Endothelial cell of umbilical vein (primary cell): Measurements from ENCODE around the gene AMMECR1. TPM values are rescaled to one million over a fixed set of nuclear protein-coding genes. Genes with fewer than 3 reads are reported as not detected.
A peak's percentile ranks its signal among the peaks of the same experiment; 100 is the strongest.

ENCODE experiments used
- BruUV-seq: library from RNA; stranded (reverse); fragments of 400-500 nt; replicated peaks from 2 replicates; lab custom pipeline; 2021; lab: Mats Ljungman, UMichigan
- CTCF ChIA-PET: fragments of 300-600, 350-600 bp; sonication (Branson Sonifier 250); formaldehyde crosslinking; loops from one replicate; lab custom pipeline; 2021; ENCODE audit warnings: antibody characterized with exemption, inconsistent platforms; lab: Charles Lee
- POLR2A ChIA-PET: fragments of 300-600, 350-600 bp; sonication (Branson Sonifier 250); formaldehyde crosslinking; loops from one replicate; lab custom pipeline; 2021; ENCODE audit warnings: antibody characterized with exemption, inconsistent platforms; lab: Charles Lee
- DNase-seq: peaks from one replicate; pipeline ENCODE4 v3.0.0-alpha.2; 2011; ENCODE audit warnings: low read depth, low spot score
- FAIRE-seq: peaks from 2 replicates; lab custom pipeline; 2011; peaks lifted over from hg19 to GRCh38; lab: Jason Lieb, UNC
- H2AFZ ChIP-seq: 2 replicates; pipeline ENCODE4 v1.6.0; 2012; ENCODE audit warnings: low read depth, low read length, control low read depth, inconsistent platforms
- H3K27ac ChIP-seq: 2 replicates; pipeline ENCODE4 v1.5.1; 2011; ENCODE audit warnings: low read depth, mild to moderate bottlenecking, control low read depth, low read length, moderate library complexity; ENCODE audit not compliant: insufficient read depth
- H3K27me3 ChIP-seq, 2 experiments: 2 replicates each; pipeline versions ENCODE4 v1.6.0 to v1.6.1; 2011; ENCODE audit warnings: low read length in 2 of 2, mixed read lengths in 1 of 2; ENCODE audit not compliant: control insufficient read depth in 2 of 2, insufficient read depth in 2 of 2
- H3K36me3 ChIP-seq, 2 experiments: 2 replicates in 1 of 2; 3 replicates in 1 of 2; pipeline ENCODE4 v1.5.1; 2011; ENCODE audit warnings: low read length in 2 of 2, mild to moderate bottlenecking in 1 of 2, moderate library complexity in 1 of 2; ENCODE audit not compliant: control insufficient read depth in 2 of 2, insufficient read depth in 2 of 2; ENCODE audit errors: extremely low read depth in 1 of 2
- H3K4me1 ChIP-seq: 3 replicates; pipeline ENCODE4 v1.5.1; 2011; ENCODE audit warnings: mild to moderate bottlenecking, low read length; ENCODE audit not compliant: control insufficient read depth, insufficient read depth; ENCODE audit errors: extremely low read depth
- H3K4me2 ChIP-seq: 2 replicates; pipeline ENCODE4 v1.6.1; 2011; ENCODE audit warnings: low read length, control low read depth, mixed read lengths; ENCODE audit not compliant: insufficient read depth
- H3K4me3 ChIP-seq, 3 experiments: fragments of 200-600 bp in 1 of 3; sonication (generic), shearing (Covaris generic) in 1 of 3; replicated peaks in 1 of 3; 2 replicates each; pipeline ENCODE4 v1.5.1; 2011 to 2016; ENCODE audit warnings: control low read depth in 3 of 3, low read length in 3 of 3, mild to moderate bottlenecking in 2 of 3, inconsistent platforms in 1 of 3, low read depth in 1 of 3, moderate library complexity in 1 of 3; ENCODE audit not compliant: insufficient read depth in 1 of 3
- H3K79me2 ChIP-seq: 2 replicates; pipeline ENCODE4 v1.6.0; 2012; ENCODE audit warnings: low read length, inconsistent platforms; ENCODE audit not compliant: control insufficient read depth, insufficient read depth
- H3K9ac ChIP-seq: replicated peaks from 2 replicates; pipeline ENCODE3; 2011; ENCODE audit warnings: low read length, control low read depth; ENCODE audit not compliant: insufficient read depth; ENCODE audit errors: extremely low read depth
- H3K9me1 ChIP-seq: replicated peaks from 3 replicates; pipeline ENCODE4 v1.6.0; 2011; ENCODE audit warnings: mild to moderate bottlenecking, low read length; ENCODE audit not compliant: control insufficient read depth, insufficient read depth; ENCODE audit errors: extremely low read depth
- H3K9me3 ChIP-seq: replicated peaks from 2 replicates; pipeline ENCODE4 v1.5.1; 2012; ENCODE audit warnings: low read length, inconsistent platforms; ENCODE audit not compliant: control insufficient read depth, insufficient read depth
- H4K20me1 ChIP-seq: replicated peaks from 2 replicates; pipeline ENCODE3; 2011; ENCODE audit warnings: mild to moderate bottlenecking, low read length; ENCODE audit not compliant: control insufficient read depth, insufficient read depth; ENCODE audit errors: extremely low read depth
- EZH2 ChIP-seq: IDR thresholded peaks from 2 replicates; pipeline ENCODE4 v1.6.1; 2012; ENCODE audit warnings: borderline replicate concordance, low read depth, mild to moderate bottlenecking, moderate library complexity, low read length, inconsistent platforms; ENCODE audit not compliant: severe bottlenecking
- FOS ChIP-seq: IDR thresholded peaks from 2 replicates; pipeline ENCODE4 v1.6.1; 2011; ENCODE audit warnings: mild to moderate bottlenecking, low read length, moderate library complexity, borderline replicate concordance; ENCODE audit not compliant: insufficient read depth
- GATA2 ChIP-seq: IDR thresholded peaks from 2 replicates; pipeline ENCODE4 v1.7.0; 2011; ENCODE audit warnings: low read depth, mild to moderate bottlenecking, moderate library complexity, mixed read lengths, low read length; ENCODE audit not compliant: insufficient read length, insufficient read depth
- JUN ChIP-seq: IDR thresholded peaks from 2 replicates; pipeline ENCODE4 v1.6.1; 2011; ENCODE audit warnings: borderline replicate concordance, low read depth; ENCODE audit not compliant: insufficient read length, insufficient read depth
- MYC ChIP-seq: IDR thresholded peaks from one replicate; pipeline ENCODE4 v1.6.1; 2011; ENCODE audit warnings: mild to moderate bottlenecking, low read depth, low read length
- POLR2A ChIP-seq: IDR thresholded peaks from 2 replicates; pipeline ENCODE4 v1.6.1; 2012; ENCODE audit warnings: low read depth, mild to moderate bottlenecking, control low read depth, low read length
- POLR2AphosphoS5 ChIP-seq: IDR thresholded peaks from 2 replicates; pipeline ENCODE4 v1.6.1; 2012; ENCODE audit warnings: low read depth, mild to moderate bottlenecking, control low read depth, low read length, moderate library complexity; ENCODE audit not compliant: insufficient read depth
- dilution Hi-C: fragments of 300-500 bp; cut with MboI; formaldehyde crosslinking; loops from one replicate; pipeline ENCODE4 v1.15.0; 2019; ENCODE audit warnings: low sequenced_read_pairs; ENCODE audit not compliant: extremely low pct_ligation_motif_present
- intact Hi-C: fragments of 100-400 bp; cut with micrococcal nuclease; formaldehyde crosslinking; loops from one replicate; pipeline ENCODE4 v1.10.0; 2022
- polyA plus RNA-seq, 4 experiments: library from polyadenylated mRNA; depleted of rRNA in 3 of 4; stranded (reverse) in 3 of 4; unstranded in 1 of 4; fragments of >200 nt; gene quantifications; 2 replicates each; pipeline versions ENCODE4 v1.2.1 to v1.2.3, GENCODE V29; 2011 to 2012; ENCODE audit warnings: missing spikeins in 1 of 4
- total RNA-seq: library from RNA; stranded (reverse); gene quantifications from 2 replicates; pipeline ENCODE4 v1.2.3, GENCODE V29; 2021
- TF ChIP-seq, protein P1 (sequence below): IDR thresholded peaks from 2 replicates; pipeline ENCODE4 v1.6.1; 2011; ENCODE audit not compliant: insufficient read depth, insufficient read length
- TF ChIP-seq, protein P2 (sequence below), 2 donors: IDR thresholded peaks; 1 replicate in 1 of 2; 2 replicates in 1 of 2; pipeline ENCODE4 v1.5.1; 2011; ENCODE audit warnings: low read length in 2 of 2, mild to moderate bottlenecking in 2 of 2, moderate library complexity in 2 of 2, control low read depth in 1 of 2, inconsistent platforms in 1 of 2, low read depth in 1 of 2; ENCODE audit not compliant: insufficient read depth in 1 of 2; ENCODE audit errors: extremely low read depth in 1 of 2

AMMECR1 gene
- total and polyA plus RNA-seq, 2 donors (not counting 3 experiments of a cell fraction or from before 2014, with no cell fraction given), result 3.6 to 6.9 TPM

DNA sequence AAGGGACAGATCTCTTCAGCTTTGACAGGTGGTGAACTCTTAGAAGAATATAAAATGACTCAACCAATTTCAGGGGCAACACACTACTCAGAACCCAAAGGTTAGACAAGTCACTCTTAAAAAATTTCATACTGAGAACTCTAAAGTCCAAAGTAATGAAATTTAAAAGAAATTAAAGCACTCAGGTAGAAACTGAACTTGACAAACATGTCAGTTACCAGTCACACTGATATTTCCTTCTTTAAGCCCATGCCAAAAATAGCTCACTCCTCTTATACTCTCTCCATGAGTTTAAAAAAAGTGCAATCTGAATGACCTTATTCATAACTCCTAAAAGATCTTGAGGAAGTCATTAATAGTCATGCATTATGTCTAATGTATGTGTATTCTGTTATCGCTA is 40.3 kb downstream of the AMMECR1 start:
- TF ChIP-seq, protein P1, sequence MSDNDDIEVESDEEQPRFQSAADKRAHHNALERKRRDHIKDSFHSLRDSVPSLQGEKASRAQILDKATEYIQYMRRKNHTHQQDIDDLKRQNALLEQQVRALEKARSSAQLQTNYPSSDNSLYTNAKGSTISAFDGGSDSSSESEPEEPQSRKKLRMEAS, result no peak
- TF ChIP-seq EZH2 (no peak), MYC (no peak), POLR2A (no peak), FOS (no peak), GATA2 (no peak), POLR2AphosphoS5 (no peak), JUN (no peak)
- TF ChIP-seq, protein P2, sequence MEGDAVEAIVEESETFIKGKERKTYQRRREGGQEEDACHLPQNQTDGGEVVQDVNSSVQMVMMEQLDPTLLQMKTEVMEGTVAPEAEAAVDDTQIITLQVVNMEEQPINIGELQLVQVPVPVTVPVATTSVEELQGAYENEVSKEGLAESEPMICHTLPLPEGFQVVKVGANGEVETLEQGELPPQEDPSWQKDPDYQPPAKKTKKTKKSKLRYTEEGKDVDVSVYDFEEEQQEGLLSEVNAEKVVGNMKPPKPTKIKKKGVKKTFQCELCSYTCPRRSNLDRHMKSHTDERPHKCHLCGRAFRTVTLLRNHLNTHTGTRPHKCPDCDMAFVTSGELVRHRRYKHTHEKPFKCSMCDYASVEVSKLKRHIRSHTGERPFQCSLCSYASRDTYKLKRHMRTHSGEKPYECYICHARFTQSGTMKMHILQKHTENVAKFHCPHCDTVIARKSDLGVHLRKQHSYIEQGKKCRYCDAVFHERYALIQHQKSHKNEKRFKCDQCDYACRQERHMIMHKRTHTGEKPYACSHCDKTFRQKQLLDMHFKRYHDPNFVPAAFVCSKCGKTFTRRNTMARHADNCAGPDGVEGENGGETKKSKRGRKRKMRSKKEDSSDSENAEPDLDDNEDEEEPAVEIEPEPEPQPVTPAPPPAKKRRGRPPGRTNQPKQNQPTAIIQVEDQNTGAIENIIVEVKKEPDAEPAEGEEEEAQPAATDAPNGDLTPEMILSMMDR (IDR thresholded peaks at IDR 0.05; ENCODE audit: extremely low read depth in 1 of 2, insufficient read depth in 1 of 2, low read depth in 1 of 2, low read length in 2 of 2), result no peak
- ChIA-PET POLR2A (no interaction called here), CTCF (interaction anchor here (0.6 to 2.0 kb wide), 4 partner anchors 8 to 117 kb away, joined by 3 to 6 read pairs (median 4); partner anchors contain the start of gene AMMECR1)
- Histone ChIP-seq H4K20me1 (no peaks in the 10 kb centered on the region), H3K4me3 (no peak overlapping the region), H3K79me2 (peaks cover 5% of the 10 kb centered on the region), H2AFZ (no peak overlapping the region), H3K9me3 (no peaks in the 10 kb centered on the region), H3K9me1 (no peaks in the 10 kb centered on the region), H3K9ac (no peak overlapping the region), H3K4me1 (no peaks in the 10 kb centered on the region), H3K36me3 (no peaks in the 10 kb centered on the region), H3K27me3 (no peaks in the 10 kb centered on the region), H3K4me2 (no peak overlapping the region), H3K27ac (no peak overlapping the region)
- intact Hi-C loops (no loop called here), dilution Hi-C loops (no loop called here)
- FAIRE-seq (peak; percentile 8), DNase-seq (peak; percentile 12)
- BruUV-seq, result no TSS peak
